HG03571 (cell line): ENCODE results near the gene ZNF888.
"Not testable (repeated sequence)": the region's sequence is repeated elsewhere in the genome, so short reads cannot be mapped to it uniquely, and the experiment has no call there.

Experiments
- ATAC-seq: cut with Tn5 transposase; IDR thresholded peaks from one replicate; pipeline ENCODE4 v1.9.1; 2021; ENCODE audit not compliant: unreplicated experiment

Gene ZNF888

DNA sequence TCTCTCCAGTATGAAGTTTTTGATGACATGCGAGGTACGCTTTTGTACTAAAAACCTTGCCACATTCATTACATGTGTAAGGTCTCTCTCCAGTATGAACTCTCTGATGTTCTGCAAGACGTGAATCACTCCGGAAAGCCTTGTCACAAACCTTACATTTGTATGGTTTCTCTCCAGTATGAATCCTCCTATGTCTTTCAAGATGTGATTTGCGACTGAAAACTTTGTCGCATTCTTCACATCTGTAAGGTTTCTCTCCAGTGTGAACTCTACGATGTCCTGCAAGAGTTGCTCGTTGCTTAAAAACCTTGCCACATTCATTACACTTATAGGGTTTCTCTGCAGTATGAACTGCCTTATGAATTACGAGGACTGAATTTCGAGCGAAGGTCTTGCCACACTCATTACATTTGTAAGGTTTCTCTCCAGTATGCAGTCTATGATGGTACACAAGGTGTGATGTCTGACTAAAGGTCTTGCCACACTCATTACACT is 42.3 kb downstream of the ZNF888 start:
- no peak for ATAC-seq

DNA sequence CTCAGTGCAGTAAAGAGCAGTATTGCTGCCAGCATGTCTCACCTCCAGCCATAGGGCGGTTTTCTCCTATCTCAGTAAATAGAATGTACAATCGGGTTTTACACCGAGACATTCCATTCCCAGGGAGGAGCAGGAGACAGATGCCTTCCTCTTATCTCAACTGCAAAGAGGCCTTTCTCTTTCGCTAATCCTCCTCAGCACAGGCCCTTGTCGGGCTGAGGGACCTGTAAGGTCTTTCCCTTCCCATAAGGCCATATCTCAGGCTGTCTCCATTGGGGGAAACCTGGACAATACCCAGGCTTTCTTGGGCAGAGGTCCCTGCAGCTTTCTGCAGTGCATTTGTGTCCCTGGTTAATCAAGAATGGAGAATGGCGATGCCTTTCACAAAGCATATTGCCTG is 50.2 kb downstream of the ZNF888 start:
- ATAC-seq, result not testable (repeated sequence)

DNA sequence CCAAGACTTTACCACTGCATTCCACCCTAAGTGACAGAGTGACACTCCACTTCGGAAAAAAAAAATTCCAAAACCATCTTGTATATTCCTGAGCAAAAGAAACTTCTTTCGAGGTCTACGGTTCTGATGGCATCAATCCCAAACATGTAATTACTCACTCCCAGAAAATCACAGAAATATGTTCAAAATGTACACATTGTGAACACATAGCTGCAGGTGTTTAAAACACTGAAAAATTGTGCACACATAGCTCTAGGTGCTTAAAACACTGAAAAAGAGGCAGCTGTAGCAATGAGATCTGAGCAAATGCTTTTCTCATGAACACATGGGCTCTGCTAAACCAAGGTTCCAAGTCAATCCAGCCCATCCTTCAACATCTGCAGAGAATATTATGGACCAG is 51.8 kb downstream of the ZNF888 start:
- no peak for ATAC-seq

DNA sequence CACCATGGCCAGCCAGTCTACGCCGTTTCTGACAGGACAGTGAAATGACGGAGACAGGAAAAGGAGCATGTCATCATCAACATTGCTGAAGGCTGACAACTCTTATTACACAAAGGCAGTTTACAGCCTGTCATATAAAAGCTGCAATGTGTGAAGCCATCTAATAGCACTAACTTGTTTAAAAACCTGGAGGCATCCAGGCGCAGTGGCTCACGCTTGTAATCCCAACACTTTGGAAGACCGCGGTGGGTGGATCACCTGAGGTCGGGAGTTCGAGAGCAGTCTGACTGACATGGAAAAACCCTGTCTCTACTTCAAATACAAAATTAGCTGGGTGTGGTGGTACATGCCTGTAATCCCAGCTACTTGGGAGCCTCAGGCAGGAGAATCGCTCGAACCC is 55.2 kb downstream of the ZNF888 start:
- ATAC-seq, result not testable (repeated sequence)

DNA sequence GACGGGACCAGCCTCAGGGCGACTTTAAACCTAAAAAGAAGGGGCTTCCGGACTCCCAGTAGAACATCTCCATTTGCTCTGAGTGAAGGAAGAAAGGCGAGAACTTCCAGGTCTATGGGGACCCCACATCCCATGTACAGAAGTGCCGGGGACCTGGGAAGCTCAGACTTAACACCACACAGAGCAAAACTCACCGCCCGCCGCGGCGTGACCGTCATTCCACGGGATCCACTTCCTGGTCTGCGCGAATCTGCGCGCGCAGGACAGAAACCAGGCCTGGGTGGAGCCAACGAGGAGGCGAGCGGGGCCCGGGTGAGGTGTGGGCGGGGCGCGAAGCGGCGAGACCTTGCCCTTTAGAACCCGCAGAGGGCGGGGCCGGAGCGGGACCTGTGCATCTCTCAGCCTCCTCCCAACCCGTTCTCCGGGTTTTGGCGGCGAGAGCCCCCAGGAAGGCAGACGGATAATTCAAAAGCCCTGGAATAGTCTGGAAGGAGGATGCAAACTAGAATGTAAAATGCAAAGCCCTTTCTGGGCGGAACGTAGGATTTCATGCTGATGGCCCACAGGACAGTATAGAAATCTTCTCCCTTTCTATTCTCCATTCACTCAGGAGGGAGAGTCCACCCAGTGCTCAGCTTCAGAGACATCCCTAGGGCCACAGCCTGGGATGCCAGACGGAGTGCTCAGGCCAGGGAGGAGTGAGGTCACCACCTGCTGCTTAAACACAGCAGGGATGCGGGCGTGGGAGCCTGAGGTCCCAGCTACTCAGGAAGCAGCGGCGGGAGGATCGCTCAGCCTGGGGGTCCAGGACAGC is 65.6 kb downstream of the ZNF888 start, which contains the start of gene ZNF468:
Gene ZNF468 (minus strand): TSS at position 242 of the 814 bp plus-strand sequence. CDS start 3,347 bp downstream, outside the sequence.
- peak; percentile 93 for ATAC-seq

DNA sequence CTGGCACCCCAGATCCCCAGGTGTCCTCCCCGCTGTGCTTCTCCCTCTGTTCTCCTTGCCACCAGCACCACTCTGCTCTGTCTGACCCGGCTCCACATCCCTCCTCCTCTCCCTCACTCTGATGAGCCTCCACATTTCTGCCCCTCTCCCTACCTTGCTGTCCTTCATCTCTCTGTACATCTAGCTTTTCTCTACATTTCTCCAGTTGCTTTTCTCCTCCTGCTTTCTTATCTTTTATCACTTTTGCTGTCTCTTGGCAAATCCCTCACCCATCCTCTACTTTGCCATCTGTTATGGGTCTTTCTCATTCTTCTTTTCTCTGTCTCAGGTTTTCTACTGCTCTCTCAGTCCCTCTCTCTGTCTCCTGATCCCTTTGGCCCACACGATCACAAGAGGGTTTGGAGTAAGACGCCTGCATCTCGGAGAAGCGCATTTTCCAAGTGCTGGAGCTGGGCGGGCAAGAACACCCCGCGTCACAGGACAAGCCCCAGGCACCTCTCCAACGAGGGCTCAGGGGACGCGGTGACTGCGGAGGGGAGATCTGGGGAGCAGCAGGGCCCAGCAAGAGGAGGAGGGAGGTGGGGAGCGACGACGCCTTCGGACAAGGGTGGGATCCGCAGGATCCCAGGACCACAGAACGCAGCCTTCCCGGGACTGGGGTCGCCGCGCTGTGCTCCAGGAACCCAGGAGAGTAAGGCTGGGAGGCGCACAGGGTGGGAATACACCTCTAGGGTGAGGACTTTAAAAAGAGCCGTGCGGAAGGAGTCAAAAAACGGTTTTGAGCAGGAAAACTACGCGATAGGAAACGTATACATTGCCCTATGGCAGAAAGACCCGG is 66.5 kb downstream of the ZNF888 start:
- not testable (repeated sequence) for ATAC-seq
